GM18505 (cell line): ENCODE results near the gene DISP2.

Experiments used
- ATAC-seq: cut with Tn5 transposase; IDR thresholded peaks from one replicate; pipeline ENCODE4 v1.9.1; 2021; ENCODE audit not compliant: unreplicated experiment
- POLR2A ChIP-seq: IDR thresholded peaks from 4 replicates; pipeline ENCODE4 v1.6.1; 2011; ENCODE audit warnings: borderline replicate concordance; ENCODE audit not compliant: insufficient read depth, insufficient read length; ENCODE audit errors: extremely low read depth

Gene DISP2

GRCh38 chr15:40357723-40358470, at the start of gene DISP2:
TSS of gene DISP2 (plus strand) at chr15:40358219. CDS start at chr15:40358322, 103 bp downstream.
- ATAC-seq = peak; percentile 84
- TF ChIP-seq POLR2A = no peak

- TF ChIP-seq POLR2A = no peak
- no peak for ATAC-seq
Measured at GRCh38 chr15:40309344-40309862, 48.6 kb upstream of the DISP2 start.

GRCh38 chr15:40310001-40310959, 47.7 kb upstream of the DISP2 start:
- TF ChIP-seq POLR2A = no peak
- ATAC-seq = no peak

DNA sequence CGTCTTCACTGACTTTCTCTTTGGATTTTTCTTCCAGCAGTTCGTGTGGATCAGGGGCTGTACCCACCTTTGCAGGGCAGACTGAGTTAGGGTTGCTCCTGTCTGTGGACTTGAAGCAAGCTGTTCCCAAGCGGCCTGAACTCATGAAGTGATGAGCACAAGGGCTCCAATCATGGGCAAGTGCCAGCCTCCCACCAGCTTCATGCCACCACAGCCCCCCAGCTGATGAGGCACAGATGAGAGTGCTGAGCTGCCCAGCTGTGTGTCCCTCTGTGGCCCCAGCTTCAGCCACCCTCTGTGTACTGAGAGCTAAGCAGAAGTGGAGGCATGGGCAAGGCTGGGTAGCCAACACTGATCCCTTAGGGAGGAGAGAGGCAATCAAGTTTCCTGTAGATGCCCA, 47.0 kb upstream of the DISP2 start:
- TF ChIP-seq POLR2A = no peak
- ATAC-seq = no peak

GRCh38 chr15:40312370-40313158, 45.5 kb upstream of the DISP2 start:
- ATAC-seq = no peak
- no peak for TF ChIP-seq POLR2A

DNA sequence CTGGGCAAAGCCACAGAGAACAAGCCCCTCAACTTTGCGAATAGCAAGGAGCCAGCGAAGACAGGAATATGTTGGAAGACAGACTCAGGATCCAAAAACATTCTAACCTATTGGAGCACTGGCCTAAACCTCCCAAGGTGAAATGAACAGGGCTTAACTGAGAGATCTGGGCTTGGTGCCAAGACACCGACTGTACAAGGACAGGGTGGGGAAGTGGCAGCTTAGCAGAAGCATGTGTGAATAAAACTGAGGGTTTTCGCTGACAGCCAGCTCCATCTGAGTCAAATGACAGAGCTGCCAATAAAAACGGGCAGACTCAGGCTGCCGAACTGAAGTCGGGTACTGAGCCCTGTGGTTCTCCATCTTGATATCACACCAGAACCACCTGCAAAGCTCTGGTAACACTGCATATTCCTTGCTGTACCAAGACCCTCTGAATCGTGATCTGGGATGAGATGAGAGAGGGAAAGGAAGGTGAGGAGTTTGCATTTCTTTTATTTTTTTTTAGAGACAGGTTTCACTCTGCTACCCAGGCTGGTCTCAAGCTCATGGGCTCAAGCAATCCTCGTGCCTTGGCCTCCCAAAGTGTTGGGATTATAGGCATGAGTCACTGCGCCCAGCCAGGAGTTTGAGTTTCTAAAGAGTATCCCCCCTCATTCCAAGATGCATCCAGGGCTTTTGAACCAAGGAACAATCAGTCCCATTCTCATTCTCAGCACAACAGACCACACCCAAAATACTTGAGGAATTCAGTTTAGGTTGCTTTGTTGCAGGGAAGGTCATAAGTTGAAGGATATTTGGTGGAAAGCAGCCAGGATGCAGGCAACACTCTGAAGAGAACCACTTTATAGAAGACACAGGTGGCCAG, 44.3 kb upstream of the DISP2 start:
- no peak for TF ChIP-seq POLR2A
- no peak for ATAC-seq

DNA sequence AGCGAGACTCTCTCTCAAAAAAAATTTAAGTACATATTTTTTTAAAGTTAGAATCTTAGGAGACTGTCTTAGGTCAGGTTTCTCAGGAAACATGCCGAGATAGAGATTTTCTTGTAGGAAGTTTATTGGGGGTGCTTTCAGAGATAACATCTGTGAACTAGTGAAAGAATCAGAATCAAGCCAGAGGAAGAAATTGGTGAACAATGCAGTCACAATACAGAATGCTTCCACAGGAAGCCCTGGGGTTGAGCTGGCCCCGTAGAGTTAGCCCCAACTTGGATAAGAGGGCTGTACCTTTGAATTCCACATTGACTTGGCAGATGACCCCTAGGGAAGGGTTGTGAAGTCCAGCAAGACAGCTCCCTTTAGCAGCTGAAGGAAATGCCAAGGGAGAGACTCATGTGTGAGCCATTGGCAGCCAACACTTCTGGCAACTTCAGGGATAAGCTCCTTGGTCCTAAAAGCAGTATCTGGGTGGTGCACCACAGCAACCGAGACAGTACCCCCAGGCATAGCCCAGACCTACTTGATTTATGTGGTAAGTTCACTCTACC, 43.2 kb upstream of the DISP2 start:
- no peak for TF ChIP-seq POLR2A

GRCh38 chr15:40316931-40317330, 41.1 kb upstream of the DISP2 start:
- TF ChIP-seq POLR2A = no peak

More for the DNA sequence above, 43.2 kb upstream of the DISP2 start:
- ATAC-seq = no peak

GRCh38 chr15:40317580-40317979, 40.4 kb upstream of the DISP2 start:
- no peak for TF ChIP-seq POLR2A
- no peak for ATAC-seq

More at GRCh38 chr15:40316931-40317330, 41.1 kb upstream of the DISP2 start:
- ATAC-seq = no peak

GRCh38 chr15:40320409-40320808, 37.6 kb upstream of the DISP2 start:
- TF ChIP-seq POLR2A = no peak
- ATAC-seq = no peak

- no peak for TF ChIP-seq POLR2A
Measured at GRCh38 chr15:40320931-40321371, 37.1 kb upstream of the DISP2 start.

More at GRCh38 chr15:40320931-40321371, 37.1 kb upstream of the DISP2 start:
- no peak for ATAC-seq
